ENCODE data around the gene LNX2. TPM values are rescaled to one million over a fixed set of nuclear protein-coding genes. Genes with fewer than 3 reads are reported as not detected.

The LNX2 gene
- total and polyA plus RNA-seq, 2 of the 4 experiments (the other 2 are of a cell fraction): 3.1 to 7.2 TPM

DNA sequence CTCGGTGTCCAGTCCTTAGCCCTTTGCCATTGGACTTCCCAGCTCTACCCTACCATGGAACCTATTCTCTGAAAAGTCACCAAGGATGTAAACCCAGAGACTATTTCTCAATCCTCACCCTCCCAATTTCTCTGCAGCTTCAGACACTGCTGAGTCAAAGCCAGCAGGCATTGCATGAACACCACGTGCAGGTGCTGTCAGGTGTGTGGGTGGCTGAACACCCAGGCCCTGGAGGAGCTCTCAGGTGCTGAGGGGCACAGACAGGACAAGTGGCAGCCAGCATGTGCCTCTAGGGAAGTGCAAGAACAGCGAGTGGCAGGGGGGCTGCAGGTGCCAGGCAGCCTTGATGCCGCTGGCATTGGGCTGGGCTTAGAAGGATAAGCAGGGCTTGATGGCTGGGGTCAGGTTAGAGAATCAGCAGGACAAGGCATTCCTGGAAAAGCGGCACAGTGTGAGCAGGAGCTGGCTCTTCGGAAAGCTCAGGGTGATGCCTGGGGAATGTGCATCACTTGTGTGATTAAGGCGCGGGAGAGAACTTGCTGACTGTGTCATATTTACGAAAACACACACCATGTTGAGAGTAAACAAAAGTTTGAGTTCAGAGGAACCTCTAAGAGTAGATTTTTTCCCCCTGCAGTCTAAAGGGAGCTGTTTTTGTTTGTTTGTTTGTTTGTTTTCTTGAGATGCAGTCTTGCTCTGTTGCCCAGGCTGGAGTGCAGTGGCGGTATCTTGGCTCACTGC, 83.8 kb downstream of the LNX2 start:
- H4K20me1 ChIP-seq (ENCODE audit: insufficient read depth, low read length): no peaks in the 10 kb centered on the region
- DNase-seq (no peak), ATAC-seq (ENCODE audit: low read depth) (no peak)
- no peak overlapping the region for H4K8ac ChIP-seq (ENCODE audit: low read depth in 2 of 2, low read length in 2 of 2)
- H3K9ac ChIP-seq (ENCODE audit: low read depth, low read length): no peak overlapping the region
- no peak overlapping the region for H2AK5ac ChIP-seq (ENCODE audit: low read depth, low read length)
- no TSS peak for BruUV-seq (replicated peaks)
- 80% methylated on average over 1 of the region's 10 CpGs; no CpG with 5 or more reads in 1 of the 2 experiments for WGBS, 2 experiments (ENCODE audit: extremely low coverage in 2 of 2, insufficient read length in 1 of 2)
- no peak overlapping the region for H2BK15ac ChIP-seq (ENCODE audit: low read depth, low read length)
- no peak overlapping the region for H2BK120ac ChIP-seq (ENCODE audit: low read depth, low read length)
- no peak overlapping the region for H3K23ac ChIP-seq (ENCODE audit: low read depth, low read length)
- H3K9me1 ChIP-seq (ENCODE audit: insufficient read depth, low read length): peaks cover 3% of the 10 kb centered on the region; the same call in 1 of the 2 replicates
- ChIA-PET CTCF (interaction anchor here (0.9 to 4.4 kb wide), 2 partner anchors 290 kb away, joined by 4 to 33 read pairs; no protein-coding TSS in a partner anchor), POLR2A (ENCODE audit: unreplicated experiment) (no interaction called here)
- peaks cover under 1% of the 10 kb centered on the region; the same call in 1 of the 2 replicates for H3K4me1 ChIP-seq (ENCODE audit: control insufficient read depth, insufficient read depth, low read length)
- no peak overlapping the region for H3K4me2 ChIP-seq (ENCODE audit: low read depth, low read length)
- no peaks in the 10 kb centered on the region for H3K36me3 ChIP-seq (ENCODE audit: control insufficient read depth, insufficient read depth, low read length)
- peaks cover 2% of the 10 kb centered on the region; the same call in 1 of the 2 replicates for H3K27me3 ChIP-seq (ENCODE audit: control insufficient read depth, insufficient read depth, low read length)
- no peak overlapping the region for H3K4me3 ChIP-seq (ENCODE audit: insufficient read depth, low read depth, low read length)
- no peak overlapping the region for H2AK9ac ChIP-seq (replicated peaks; ENCODE audit: low read depth, low read length, poor library complexity)
- peak; percentile 52 for TF ChIP-seq MAFK (IDR thresholded peaks at IDR 0.05; ENCODE audit: low read depth, low read length)
- TF ChIP-seq MAZ (IDR thresholded peaks at IDR 0.05; ENCODE audit: borderline replicate concordance, low read depth, low read length): no peak
- no peak for TF ChIP-seq RFX5 (IDR thresholded peaks at IDR 0.05; ENCODE audit: low read depth, low read length)
- no peak for TF ChIP-seq ELK1 (IDR thresholded peaks at IDR 0.05; ENCODE audit: borderline replicate concordance, low read depth, low read length)
- TF ChIP-seq, protein P1, sequence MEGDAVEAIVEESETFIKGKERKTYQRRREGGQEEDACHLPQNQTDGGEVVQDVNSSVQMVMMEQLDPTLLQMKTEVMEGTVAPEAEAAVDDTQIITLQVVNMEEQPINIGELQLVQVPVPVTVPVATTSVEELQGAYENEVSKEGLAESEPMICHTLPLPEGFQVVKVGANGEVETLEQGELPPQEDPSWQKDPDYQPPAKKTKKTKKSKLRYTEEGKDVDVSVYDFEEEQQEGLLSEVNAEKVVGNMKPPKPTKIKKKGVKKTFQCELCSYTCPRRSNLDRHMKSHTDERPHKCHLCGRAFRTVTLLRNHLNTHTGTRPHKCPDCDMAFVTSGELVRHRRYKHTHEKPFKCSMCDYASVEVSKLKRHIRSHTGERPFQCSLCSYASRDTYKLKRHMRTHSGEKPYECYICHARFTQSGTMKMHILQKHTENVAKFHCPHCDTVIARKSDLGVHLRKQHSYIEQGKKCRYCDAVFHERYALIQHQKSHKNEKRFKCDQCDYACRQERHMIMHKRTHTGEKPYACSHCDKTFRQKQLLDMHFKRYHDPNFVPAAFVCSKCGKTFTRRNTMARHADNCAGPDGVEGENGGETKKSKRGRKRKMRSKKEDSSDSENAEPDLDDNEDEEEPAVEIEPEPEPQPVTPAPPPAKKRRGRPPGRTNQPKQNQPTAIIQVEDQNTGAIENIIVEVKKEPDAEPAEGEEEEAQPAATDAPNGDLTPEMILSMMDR (conservative IDR thresholded peaks at IDR 0.05; ENCODE audit: low read depth, low read length): no peak
- TF ChIP-seq POLR2A (IDR thresholded peaks at IDR 0.05; ENCODE audit: low read depth, low read length): no peak
- TF ChIP-seq RCOR1 (IDR thresholded peaks at IDR 0.05; ENCODE audit: insufficient replicate concordance, low read length): no peak
- no peak for TF ChIP-seq BHLHE40 (IDR thresholded peaks at IDR 0.05; ENCODE audit: low read depth, low read length)
- no peak overlapping the region for H4K91ac ChIP-seq (ENCODE audit: insufficient read depth, low read depth, low read length)
- H2BK20ac ChIP-seq (ENCODE audit: low read depth, low read length): no peak overlapping the region
- H3K79me1 ChIP-seq (ENCODE audit: low read depth in 1 of 2, low read length in 2 of 2): no peaks in the 10 kb centered on the region
- intact Hi-C loops (cut with micrococcal nuclease): loop anchor here (10.0 kb wide), 1 partner anchor 258 kb away; the partner anchor contains the start of gene GSX1
- no peaks in the 10 kb centered on the region for H3K9me3 ChIP-seq (ENCODE audit: control insufficient read depth, insufficient read depth, low read length)
- no peak overlapping the region for H3K14ac ChIP-seq (replicated peaks; ENCODE audit: low read depth, low read length)
- no peak overlapping the region for H4K5ac ChIP-seq (ENCODE audit: low read depth, low read length)
- in situ Hi-C loops (cut with MboI; ENCODE audit: low sequenced_read_pairs): loop anchor here (5.0 to 25.0 kb wide), 2 partner anchors 291 to 451 kb away; partner anchors contain the start of gene URAD
- dilution Hi-C loops (cut with HindIII; ENCODE audit: low sequenced_read_pairs, unreplicated experiment): no loop called here
- H3K56ac ChIP-seq (ENCODE audit: extremely low read depth, insufficient read depth, low read length): no peak overlapping the region
- H3K18ac ChIP-seq (ENCODE audit: low read depth, low read length): no peak overlapping the region
- no peak overlapping the region for H3K27ac ChIP-seq (ENCODE audit: insufficient read depth, low read length)
- no peak overlapping the region for H2BK5ac ChIP-seq (ENCODE audit: low read depth, low read length, poor library complexity, severe bottlenecking)
- no peak overlapping the region for H3K4ac ChIP-seq (ENCODE audit: low read depth, low read length)
- H2AFZ ChIP-seq (replicated peaks; ENCODE audit: low read length, poor library complexity): no peak overlapping the region
